ENCODE data around the gene OR2AJ1.

DNA sequence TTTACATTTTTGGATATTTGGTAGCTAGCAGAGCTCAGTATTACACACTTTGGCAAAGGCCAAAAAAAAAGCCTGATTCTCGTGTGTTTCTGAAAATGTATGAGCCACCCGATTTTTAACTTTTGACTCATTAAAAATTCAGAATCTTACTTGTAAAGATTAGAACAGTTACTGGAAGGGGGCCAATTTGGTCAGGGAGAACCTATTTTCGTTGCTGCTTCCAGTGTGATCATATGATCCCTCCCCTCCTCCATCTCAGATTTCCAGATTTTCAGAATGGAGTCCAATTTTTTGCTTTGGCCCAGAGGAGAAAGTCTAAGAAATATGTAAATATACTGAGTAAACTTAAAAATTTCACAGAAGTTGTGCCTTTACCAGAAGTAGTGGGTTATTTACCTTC, 37.1 kb downstream of the OR2AJ1 start:
- TF ChIP-seq, protein P1, sequence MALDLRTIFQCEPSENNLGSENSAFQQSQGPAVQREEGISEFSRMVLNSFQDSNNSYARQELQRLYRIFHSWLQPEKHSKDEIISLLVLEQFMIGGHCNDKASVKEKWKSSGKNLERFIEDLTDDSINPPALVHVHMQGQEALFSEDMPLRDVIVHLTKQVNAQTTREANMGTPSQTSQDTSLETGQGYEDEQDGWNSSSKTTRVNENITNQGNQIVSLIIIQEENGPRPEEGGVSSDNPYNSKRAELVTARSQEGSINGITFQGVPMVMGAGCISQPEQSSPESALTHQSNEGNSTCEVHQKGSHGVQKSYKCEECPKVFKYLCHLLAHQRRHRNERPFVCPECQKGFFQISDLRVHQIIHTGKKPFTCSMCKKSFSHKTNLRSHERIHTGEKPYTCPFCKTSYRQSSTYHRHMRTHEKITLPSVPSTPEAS (tag by site-specific recombination; IDR thresholded peaks at IDR 0.05) = no peak
- TF ChIP-seq, protein P2, sequence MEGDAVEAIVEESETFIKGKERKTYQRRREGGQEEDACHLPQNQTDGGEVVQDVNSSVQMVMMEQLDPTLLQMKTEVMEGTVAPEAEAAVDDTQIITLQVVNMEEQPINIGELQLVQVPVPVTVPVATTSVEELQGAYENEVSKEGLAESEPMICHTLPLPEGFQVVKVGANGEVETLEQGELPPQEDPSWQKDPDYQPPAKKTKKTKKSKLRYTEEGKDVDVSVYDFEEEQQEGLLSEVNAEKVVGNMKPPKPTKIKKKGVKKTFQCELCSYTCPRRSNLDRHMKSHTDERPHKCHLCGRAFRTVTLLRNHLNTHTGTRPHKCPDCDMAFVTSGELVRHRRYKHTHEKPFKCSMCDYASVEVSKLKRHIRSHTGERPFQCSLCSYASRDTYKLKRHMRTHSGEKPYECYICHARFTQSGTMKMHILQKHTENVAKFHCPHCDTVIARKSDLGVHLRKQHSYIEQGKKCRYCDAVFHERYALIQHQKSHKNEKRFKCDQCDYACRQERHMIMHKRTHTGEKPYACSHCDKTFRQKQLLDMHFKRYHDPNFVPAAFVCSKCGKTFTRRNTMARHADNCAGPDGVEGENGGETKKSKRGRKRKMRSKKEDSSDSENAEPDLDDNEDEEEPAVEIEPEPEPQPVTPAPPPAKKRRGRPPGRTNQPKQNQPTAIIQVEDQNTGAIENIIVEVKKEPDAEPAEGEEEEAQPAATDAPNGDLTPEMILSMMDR (tag by site-specific recombination; IDR thresholded peaks at IDR 0.05) = no peak
- TF ChIP-seq TCF7L2 (IDR thresholded peaks at IDR 0.05; ENCODE audit: borderline replicate concordance, low read depth, low read length) = no peak
- TF ChIP-seq, protein P3, sequence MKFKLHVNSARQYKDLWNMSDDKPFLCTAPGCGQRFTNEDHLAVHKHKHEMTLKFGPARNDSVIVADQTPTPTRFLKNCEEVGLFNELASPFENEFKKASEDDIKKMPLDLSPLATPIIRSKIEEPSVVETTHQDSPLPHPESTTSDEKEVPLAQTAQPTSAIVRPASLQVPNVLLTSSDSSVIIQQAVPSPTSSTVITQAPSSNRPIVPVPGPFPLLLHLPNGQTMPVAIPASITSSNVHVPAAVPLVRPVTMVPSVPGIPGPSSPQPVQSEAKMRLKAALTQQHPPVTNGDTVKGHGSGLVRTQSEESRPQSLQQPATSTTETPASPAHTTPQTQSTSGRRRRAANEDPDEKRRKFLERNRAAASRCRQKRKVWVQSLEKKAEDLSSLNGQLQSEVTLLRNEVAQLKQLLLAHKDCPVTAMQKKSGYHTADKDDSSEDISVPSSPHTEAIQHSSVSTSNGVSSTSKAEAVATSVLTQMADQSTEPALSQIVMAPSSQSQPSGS (tag by site-specific recombination; IDR thresholded peaks at IDR 0.05; ENCODE audit: low read depth) = no peak
